GM10847 (cell line): ENCODE data around the gene MT1H.

Experiments used
- POLR2A ChIP-seq: IDR thresholded peaks from 2 replicates; pipeline ENCODE4 v1.6.1; 2011; ENCODE audit not compliant: insufficient read length; ENCODE audit errors: extremely low read depth

MT1H gene

DNA sequence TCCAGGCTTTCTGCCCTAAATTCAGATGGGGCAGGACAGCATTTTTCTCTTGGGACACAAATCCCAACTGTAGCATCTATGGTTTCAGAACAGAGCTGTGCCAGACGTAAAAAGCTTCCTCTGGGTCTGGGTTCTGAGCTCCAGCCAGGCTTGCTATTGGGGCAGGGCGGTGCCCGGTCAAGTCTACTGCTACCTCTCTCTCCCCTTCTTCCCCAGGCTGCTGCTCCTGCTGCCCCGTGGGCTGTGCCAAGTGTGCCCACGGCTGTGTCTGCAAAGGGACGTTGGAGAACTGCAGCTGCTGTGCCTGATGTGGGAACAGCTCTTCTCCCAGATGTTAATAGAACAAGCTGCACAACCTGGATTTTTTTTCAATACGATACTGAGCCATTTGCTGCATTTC lies 36.1 kb upstream of the MT1H start:
- no peak for TF ChIP-seq POLR2A

- TF ChIP-seq POLR2A: no peak
These were observed 34.7 kb upstream of the MT1H start for GRCh38 chr16:56634715-56635440.

GRCh38 chr16:56635441-56635967 lies 34.1 kb upstream of the MT1H start:
- no peak for TF ChIP-seq POLR2A

- TF ChIP-seq POLR2A: no peak
These were observed 32.8 kb upstream of the MT1H start for GRCh38 chr16:56636616-56637413.

GRCh38 chr16:56637814-56638750 lies 31.5 kb upstream of the MT1H start, which contains the start of gene MT1A:
MT1A (plus strand) TSS chr16:56638666; CDS start chr16:56638739, 73 bp downstream.
- no peak for TF ChIP-seq POLR2A

- TF ChIP-seq POLR2A: no peak
These were observed 30.6 kb upstream of the MT1H start for GRCh38 chr16:56639045-56639444.

GRCh38 chr16:56640076-56640475 lies 29.5 kb upstream of the MT1H start:
- TF ChIP-seq POLR2A: no peak

- no peak for TF ChIP-seq POLR2A
These were observed 28.4 kb upstream of the MT1H start for GRCh38 chr16:56641166-56641565.

DNA sequence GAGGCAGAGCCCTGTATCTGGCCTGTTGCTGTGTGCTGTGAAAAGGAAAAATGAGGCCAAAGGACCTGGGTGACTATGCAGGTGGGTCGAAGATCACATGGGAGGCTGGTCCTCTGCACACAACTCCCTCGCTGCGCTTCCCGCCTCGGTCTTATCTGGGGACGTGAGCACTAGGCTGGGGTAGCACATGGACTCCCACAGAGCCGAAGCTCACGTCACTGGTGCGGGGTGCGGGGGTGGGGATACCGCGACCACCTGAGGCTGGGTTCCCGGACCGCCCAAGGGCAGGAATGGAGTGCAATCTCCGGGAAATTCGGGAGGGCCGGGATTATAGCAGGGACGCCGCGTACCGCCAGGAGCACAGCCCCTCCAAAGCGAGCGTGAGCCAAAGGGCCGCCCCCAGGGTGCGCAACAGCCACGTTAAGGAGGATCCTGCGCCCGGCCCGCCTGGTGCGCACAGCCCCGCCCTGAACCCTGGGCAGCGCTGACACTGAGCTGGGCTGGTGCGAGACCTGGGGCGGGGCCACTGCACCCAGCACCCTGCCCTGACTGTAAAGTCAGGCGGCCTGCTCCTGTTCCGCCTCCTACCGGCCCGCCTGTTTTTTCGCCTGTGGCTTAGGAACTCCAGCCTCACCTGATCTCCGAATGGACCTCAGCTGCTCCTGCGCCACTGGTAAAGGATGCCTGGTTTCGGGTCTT lies 26.4 kb upstream of the MT1H start:
- no peak for TF ChIP-seq POLR2A

- no peak for TF ChIP-seq POLR2A
These were observed 25.8 kb upstream of the MT1H start for GRCh38 chr16:56643833-56644232.

GRCh38 chr16:56645311-56645710 lies 24.3 kb upstream of the MT1H start:
- no peak for TF ChIP-seq POLR2A

DNA sequence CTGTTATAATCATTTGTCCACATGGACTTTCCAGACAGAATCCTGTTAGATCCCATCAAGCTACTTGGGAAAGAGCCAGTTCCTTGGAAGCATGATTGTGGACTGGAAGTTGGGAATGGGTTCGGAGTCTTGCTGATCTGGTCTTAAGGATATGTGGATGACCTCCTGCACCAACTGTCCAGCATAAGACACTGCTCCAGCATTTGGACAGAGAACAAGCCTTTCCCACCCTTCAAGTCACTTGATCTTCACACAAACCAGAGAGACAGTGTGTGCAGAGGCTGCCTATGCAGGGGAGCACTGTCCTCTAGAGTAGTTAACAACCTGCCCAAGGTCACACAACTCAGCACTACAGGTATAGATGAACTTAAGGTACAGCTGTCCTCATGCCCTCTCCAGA lies 23.8 kb upstream of the MT1H start:
- TF ChIP-seq POLR2A: no peak

DNA sequence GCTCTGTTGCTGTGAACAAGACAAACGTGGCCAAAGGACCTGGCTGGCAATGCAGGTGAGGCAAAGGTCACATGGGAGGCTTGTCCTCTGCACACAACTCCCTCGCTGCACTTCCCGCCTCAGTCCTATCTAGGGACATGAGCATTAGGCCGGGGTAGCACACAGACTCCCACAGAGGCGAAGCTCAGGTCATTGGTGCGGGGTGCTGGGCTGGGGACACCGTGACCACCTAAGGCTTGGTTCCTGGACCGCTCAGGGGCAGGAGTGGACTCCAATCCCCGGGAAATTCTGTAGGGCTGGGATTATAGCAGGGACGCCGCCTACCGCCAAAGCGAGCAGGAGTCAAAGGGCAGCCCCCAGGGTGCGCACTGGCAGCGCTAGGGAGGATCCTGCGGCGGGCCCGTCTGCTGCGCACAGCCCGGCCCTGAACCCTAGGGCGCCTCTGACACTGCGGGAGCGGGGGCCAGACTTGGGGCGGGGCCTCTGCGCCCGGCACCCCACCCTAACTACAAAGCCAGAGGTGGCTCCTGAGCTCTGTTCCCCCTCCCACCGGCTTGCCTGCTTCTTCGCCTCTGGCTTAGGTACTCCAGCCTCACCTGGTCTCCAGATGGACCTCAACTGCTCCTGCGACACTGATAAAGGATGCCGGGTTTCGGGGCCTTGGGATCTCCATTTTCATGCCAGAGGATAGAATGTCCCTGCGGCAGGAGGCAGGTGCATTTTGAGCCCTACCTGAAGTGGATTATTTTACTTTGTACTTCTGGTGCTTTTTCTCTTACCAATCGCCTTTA lies 21.8 kb upstream of the MT1H start:
- no peak for TF ChIP-seq POLR2A

- TF ChIP-seq POLR2A: no peak
These were observed 20.3 kb upstream of the MT1H start for GRCh38 chr16:56649271-56649670.
